RWPE2 (cell line): ENCODE results near the gene C22orf39.

Experiments used
- ATAC-seq: fragments of 200-7000 bp; cut with Tn5 transposase; 3 replicates; pipeline ENCODE4 v1.9.1; 2021; ENCODE audit warnings: low read depth
- DNase-seq: peaks from one replicate; pipeline ENCODE4 v3.0.0-alpha.2; 2020; ENCODE audit warnings: low spot score
- H3K27ac ChIP-seq: fragments of 450-650 bp; 2 replicates; pipeline ENCODE4 v1.5.1; 2017; ENCODE audit warnings: mild to moderate bottlenecking; ENCODE audit not compliant: poor library complexity, severe bottlenecking
- H3K27me3 ChIP-seq: fragments of 250-450 bp; sonication (Bioruptor Pico); 2 replicates; pipeline ENCODE4 v1.5.1; 2021; ENCODE audit warnings: mild to moderate bottlenecking, moderate library complexity; ENCODE audit not compliant: insufficient read depth, poor library complexity, severe bottlenecking
- H3K36me3 ChIP-seq: fragments of 250-450 bp; sonication (Bioruptor Pico); 2 replicates; pipeline ENCODE4 v1.5.1; 2020; ENCODE audit warnings: low read depth, mild to moderate bottlenecking, moderate library complexity
- H3K4me1 ChIP-seq: fragments of 250-450 bp; sonication (Bioruptor Pico); 2 replicates; pipeline ENCODE4 v1.5.1; 2021; ENCODE audit warnings: mild to moderate bottlenecking, moderate library complexity; ENCODE audit not compliant: insufficient read depth, poor library complexity, severe bottlenecking
- H3K4me3 ChIP-seq: fragments of 250-450 bp; sonication (Bioruptor Pico); 2 replicates; pipeline ENCODE4 v1.5.1; 2021; ENCODE audit warnings: mild to moderate bottlenecking, moderate library complexity; ENCODE audit not compliant: severe bottlenecking
- H3K9me3 ChIP-seq: fragments of 250-450 bp; sonication (Bioruptor Pico); 2 replicates; pipeline ENCODE4 v1.5.1; 2021; ENCODE audit warnings: mild to moderate bottlenecking, moderate library complexity; ENCODE audit not compliant: severe bottlenecking
- CTCF ChIP-seq: fragments of 450-650 bp; IDR thresholded peaks from one replicate; pipeline ENCODE4 v1.5.1; 2017; ENCODE audit warnings: mild to moderate bottlenecking, moderate library complexity; ENCODE audit not compliant: poor library complexity, severe bottlenecking

C22orf39 gene

GRCh38 chr22:19412923-19413322 is 34.6 kb downstream of the C22orf39 start:
- no peak for DNase-seq

GRCh38 chr22:19412478-19412877 is 35.0 kb downstream of the C22orf39 start:
- Histone ChIP-seq H3K27ac (no peak overlapping the region), H3K27me3 (no peaks in the 10 kb centered on the region), H3K9me3 (no peaks in the 10 kb centered on the region), H3K4me1 (no peaks in the 10 kb centered on the region), H3K36me3 (peaks cover 34% of the 10 kb centered on the region), H3K4me3 (no peak overlapping the region)
- ATAC-seq (no peak), DNase-seq (no peak)
- no peak for TF ChIP-seq CTCF

More at GRCh38 chr22:19412923-19413322, 34.6 kb downstream of the C22orf39 start:
- Histone ChIP-seq H3K4me1 (no peaks in the 10 kb centered on the region), H3K4me3 (no peak overlapping the region), H3K27ac (no peak overlapping the region), H3K27me3 (no peaks in the 10 kb centered on the region), H3K9me3 (no peaks in the 10 kb centered on the region), H3K36me3 (peaks cover 30% of the 10 kb centered on the region)
- no peak for ATAC-seq
- no peak for TF ChIP-seq CTCF

- ATAC-seq (no peak), DNase-seq (no peak)
- no peak for TF ChIP-seq CTCF
- H3K4me1 ChIP-seq, result no peaks in the 10 kb centered on the region
- H3K4me3 ChIP-seq, result no peak overlapping the region
- H3K36me3 ChIP-seq, result peaks cover 42% of the 10 kb centered on the region
- H3K27ac ChIP-seq, result no peak overlapping the region
- no peaks in the 10 kb centered on the region for H3K27me3 ChIP-seq
- no peaks in the 10 kb centered on the region for H3K9me3 ChIP-seq
Observed at GRCh38 chr22:19411690-19412045, 35.8 kb downstream of the C22orf39 start.

- Histone ChIP-seq H3K4me1 (no peaks in the 10 kb centered on the region), H3K27me3 (no peaks in the 10 kb centered on the region), H3K36me3 (peaks cover 48% of the 10 kb centered on the region), H3K4me3 (no peak overlapping the region), H3K27ac (no peak overlapping the region), H3K9me3 (no peaks in the 10 kb centered on the region)
- no peak for TF ChIP-seq CTCF
- DNase-seq, result no peak
- no peak for ATAC-seq
Observed at GRCh38 chr22:19410941-19411689, 36.4 kb downstream of the C22orf39 start.
